Measurements from ENCODE around the gene OTC. TPM values are rescaled to one million over a fixed set of nuclear protein-coding genes. Genes with fewer than 3 reads are reported as not detected.

Gene OTC
- polyA plus RNA-seq, 1 donor, result not detected

DNA sequence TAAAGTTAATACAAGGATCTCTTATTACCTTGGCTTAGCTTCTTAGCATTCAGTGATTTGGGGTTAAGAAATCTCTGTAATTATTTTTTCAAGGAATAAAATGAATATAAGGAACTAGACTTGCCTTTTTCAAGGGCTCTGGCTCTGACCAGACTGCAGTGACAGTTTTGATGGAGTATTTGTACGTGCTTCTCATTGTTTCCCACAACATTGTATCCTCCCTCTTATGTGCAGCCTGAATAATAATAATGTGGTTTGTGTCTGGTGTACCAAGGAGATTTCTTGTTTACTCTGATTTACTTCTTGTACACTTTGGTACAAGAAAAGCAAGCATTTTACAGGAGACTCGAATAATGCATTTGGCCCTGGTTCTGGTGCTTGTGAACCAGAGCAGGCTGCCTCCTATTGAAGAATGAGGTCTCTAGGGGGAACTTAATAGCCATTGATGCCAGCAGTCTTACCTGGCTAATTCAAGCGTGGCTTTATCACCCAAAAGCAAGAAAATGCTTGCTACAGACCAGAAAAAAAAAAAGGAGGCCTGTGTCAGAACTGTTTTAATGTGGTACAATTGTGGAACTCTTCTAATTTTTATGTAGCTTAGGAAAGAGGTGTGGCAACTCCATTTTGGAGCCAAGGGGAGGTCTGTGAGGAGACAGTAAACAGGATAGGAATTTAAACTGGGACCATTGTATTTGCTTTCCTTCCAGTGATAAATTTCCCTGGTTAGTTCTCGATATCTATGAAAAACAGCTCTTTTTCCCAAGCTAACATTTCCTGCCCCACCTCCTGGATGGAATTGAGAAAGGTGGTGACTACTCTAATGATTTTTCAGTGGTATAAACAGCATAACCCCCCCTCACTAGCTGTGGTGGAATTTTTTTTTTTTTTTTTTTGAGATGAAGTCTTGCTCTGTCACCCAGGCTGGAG, 5.6 kb downstream of the OTC start:
- DNase-seq, result no peak

DNA sequence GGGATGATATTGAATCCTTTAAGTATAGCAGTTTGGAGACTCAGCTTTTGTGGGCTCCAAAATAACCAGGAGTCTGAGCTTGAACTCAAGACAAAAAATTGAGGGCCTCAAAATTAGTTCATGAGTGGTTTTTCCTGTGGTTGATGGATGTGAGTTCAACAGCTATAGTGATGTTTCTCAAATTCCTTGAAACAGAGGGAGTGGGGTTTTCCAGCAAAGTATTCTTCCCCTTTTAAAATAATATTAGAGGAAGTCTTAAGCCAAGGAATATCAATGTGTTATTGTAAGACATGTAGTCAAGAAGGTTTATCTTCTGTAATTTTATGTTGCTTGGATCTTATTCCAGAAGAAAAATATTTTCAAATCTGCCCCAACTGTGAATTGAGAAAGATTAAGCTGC, 10.6 kb downstream of the OTC start:
- DNase-seq, result no peak

DNA sequence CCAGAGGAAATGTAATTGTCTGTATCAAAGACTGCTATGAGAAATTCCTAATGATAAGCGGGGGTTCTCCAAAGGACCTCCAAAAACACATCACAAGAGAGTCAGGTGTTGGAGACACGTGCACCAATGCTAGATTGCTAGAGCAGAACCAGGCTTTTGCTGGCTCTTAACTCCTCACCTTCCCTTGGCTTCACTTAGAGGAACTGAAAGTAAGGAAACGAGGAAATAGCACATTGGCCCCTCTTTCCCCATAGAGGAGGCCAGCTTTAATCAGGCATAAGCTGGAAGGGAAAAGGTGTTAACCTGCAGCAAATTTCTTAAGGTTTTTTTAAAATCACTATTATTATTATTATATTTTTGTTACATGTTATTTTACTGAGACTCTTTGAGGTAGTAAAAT, 13.6 kb downstream of the OTC start:
- DNase-seq, result no peak

- DNase-seq, result no peak
These were observed 16.4 kb downstream of the OTC start for GRCh38 chrX:38368774-38369173.

DNA sequence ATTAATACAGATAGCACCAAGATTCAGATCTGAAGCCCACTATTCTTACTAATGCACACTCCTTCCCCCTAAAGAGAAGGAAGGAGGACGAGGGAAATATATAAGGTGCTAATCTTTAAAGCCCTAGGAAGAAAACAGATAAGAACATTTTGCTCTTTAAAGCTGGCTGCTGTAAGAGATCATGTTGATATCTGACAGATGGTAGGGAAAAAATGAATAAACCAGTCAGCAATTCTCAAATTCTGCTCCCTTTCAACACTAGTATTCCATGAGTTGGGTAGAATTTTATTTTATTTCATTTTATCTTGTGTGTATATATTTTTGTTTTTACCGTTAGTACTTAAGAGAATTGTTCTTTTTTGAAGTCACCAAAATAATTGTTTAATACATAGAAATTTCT, 19.2 kb downstream of the OTC start:
- no peak for DNase-seq

DNA sequence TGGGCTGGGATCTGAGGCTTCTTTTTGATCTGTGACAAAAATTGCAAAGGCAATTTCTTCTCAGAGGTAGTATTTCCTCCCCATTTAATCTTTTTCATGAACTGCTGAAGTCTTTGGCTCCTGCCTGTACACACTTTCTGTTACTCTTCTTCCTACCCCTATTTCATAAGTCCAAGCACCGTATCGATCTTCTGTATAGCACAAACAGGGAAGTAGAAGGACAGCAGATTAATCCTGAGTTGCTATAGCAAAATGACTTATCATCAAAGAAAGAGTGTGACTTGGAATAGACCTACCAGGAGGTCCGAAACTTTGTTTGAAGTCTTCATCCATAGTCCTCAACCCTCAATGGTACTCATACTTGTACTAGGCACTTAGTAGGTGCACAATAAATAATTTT, 22.0 kb downstream of the OTC start:
- DNase-seq, result no peak

GRCh38 chrX:38375891-38376290, 23.5 kb downstream of the OTC start:
- DNase-seq, result no peak

DNA sequence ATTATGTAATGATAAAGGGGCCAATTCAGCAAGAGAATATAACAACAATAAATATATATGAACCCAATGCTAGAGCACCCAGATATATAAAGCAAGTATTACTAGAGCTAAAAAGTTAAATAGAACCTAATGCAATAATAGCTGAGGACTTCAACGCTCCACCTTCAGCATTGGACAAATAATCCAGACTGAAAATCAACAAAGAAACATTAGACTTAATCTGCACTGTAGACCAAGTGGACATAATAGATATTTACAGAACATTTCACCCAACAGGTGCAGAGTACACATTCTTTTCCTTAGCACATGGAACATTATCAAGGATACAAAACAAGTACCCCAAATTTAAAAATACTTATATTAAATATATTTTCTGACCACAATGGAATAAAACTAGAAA, 24.3 kb downstream of the OTC start:
- DNase-seq, result no peak

DNA sequence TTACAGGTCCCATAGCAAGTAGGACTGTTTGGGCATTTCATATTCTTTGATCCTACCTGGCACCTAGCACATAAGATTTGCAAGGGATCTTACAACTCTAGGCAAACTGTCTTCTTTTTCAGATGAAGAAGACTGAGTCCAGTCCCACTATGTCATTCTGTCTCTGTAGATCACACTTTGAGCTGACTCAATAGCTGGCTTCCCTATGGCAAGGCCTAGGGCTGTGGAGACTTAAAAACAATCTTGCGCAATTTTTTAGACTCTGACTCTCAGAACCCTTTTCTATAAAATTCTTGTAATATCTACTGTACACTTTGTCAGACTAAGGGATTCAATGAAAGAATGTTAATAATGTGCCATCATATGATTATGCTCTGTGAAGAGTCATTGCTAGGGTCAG, 26.7 kb downstream of the OTC start:
- no peak for DNase-seq

- DNase-seq, result no peak
These were observed 30.3 kb downstream of the OTC start for GRCh38 chrX:38382663-38383062.

GRCh38 chrX:38400389-38400910, 48.0 kb downstream of the OTC start:
- DNase-seq, result no peak

DNA sequence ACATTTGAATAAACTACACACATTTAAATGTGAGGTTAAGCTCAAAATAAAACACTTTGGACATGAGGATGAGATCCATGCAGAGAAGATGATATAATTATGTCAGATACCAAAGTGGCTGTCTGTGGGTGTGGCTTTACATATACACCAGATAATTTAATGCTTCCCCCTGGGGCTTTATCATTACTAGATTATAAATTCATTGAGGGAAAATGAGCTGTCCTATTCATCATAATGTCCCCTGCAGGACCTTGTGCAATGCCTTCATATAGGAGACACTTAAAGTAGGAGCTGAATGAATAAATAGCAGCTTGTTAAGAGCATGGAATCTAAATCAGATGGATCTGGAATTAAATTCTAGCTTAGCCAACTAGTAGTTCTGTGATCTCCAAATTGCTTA, 49.7 kb downstream of the OTC start:
- DNase-seq, result no peak

- no peak for DNase-seq
These were observed 51.4 kb downstream of the OTC start for GRCh38 chrX:38403834-38404233.

- no peak for DNase-seq
These were observed 54.7 kb downstream of the OTC start for GRCh38 chrX:38407126-38407525.

DNA sequence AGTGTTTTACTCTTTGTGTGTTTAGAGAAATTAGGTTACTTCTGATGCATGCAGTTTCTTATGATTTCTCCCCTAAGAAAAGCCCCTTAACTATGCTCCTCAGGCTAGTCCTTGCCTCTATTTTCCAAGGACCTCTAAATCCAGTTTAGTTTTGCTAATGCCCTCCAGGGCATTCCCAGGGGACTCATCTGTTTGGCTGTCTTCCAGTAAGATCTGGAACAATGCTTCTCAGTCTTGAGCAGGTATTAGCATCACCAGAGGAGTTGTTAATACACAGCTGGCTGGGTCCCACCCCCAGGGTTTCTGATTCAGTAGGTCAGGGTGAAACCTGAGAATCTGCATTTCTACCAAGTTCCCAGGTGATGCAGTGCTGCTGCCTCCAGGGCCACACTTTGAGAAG, 56.9 kb downstream of the OTC start:
- no peak for DNase-seq

GRCh38 chrX:38426785-38427184, 74.4 kb downstream of the OTC start:
- peak; percentile 12 for DNase-seq

- DNase-seq, result no peak
These were observed 79.1 kb downstream of the OTC start for GRCh38 chrX:38431525-38431924.

GRCh38 chrX:38435130-38435529, 82.7 kb downstream of the OTC start:
- DNase-seq, result no peak

DNA sequence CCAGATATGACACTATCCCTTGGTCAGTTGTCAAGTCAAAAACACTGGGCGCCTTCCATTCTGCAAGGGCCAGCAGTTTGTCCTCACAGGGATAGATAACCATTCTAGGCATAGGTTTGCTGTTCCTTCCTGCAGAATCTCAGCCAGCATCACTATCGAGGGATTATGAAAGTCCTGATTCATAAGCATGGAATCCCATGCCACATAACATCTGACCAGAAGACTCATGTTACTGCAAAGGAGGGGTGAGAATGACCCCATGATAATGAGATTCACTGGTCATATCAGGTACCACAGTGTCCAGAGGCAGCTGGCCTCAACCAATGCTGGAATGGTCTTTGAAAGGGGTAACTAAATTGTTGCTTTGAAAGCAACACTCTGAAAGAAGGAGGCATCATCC, 84.7 kb downstream of the OTC start:
- DNase-seq, result no peak

- no peak for DNase-seq
These were observed 85.9 kb downstream of the OTC start for GRCh38 chrX:38438321-38438720.

GRCh38 chrX:38452603-38453002, 100.2 kb downstream of the OTC start:
- no peak for DNase-seq

GRCh38 chrX:38458071-38458470, 105.7 kb downstream of the OTC start:
- DNase-seq, result no peak

- no peak for DNase-seq
These were observed 109.9 kb downstream of the OTC start for GRCh38 chrX:38462257-38462656.

GRCh38 chrX:38465686-38466085, 113.3 kb downstream of the OTC start:
- no peak for DNase-seq
